GM19395 (cell line): ENCODE measurements around the gene HIPK2.

Experiments
- ATAC-seq: cut with Tn5 transposase; IDR thresholded peaks from one replicate; pipeline ENCODE4 v1.9.1; 2021; ENCODE audit warnings: mild to moderate bottlenecking, moderate library complexity; ENCODE audit not compliant: unreplicated experiment

The HIPK2 gene

DNA sequence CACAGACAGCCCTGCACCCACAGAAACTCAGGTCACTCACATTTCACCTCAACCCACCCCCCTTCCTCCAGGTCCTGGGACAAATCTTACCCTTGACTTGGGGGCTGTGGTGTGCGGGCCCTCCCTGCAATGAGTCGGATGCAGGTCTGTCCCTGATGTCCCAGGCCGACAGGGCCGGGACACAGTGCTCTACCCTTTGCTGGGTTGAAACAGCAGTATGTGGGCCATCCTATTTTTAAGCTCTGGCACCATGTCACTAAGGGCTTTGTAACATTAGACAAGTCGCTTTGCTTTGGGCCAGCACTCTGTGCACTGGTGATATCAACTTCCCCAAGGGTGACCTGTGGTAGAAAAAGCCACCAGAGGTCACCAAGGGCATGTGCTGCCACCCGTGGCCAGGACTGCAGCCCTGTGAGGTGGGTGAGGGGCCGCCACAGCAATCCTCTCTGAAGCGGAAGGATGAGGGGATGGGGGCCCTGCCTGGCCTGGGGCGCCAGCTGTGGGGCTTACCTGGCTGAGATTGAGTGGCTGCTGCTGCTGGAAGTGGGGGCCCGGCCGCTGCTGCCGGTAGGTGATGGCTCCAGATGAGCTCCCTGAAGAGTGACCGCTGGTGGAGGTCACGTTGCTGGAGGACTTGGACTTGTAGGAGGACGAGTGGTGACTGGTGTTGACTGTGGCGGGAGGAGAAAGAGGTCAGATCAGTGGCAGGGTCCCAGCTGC lies 203.0 kb downstream of the HIPK2 start:
- ATAC-seq: no peak

GRCh38 chr7:139573871-139574270 lies 203.9 kb downstream of the HIPK2 start:
- ATAC-seq: no peak

GRCh38 chr7:139572704-139573385 lies 205.0 kb downstream of the HIPK2 start:
- ATAC-seq: no peak

DNA sequence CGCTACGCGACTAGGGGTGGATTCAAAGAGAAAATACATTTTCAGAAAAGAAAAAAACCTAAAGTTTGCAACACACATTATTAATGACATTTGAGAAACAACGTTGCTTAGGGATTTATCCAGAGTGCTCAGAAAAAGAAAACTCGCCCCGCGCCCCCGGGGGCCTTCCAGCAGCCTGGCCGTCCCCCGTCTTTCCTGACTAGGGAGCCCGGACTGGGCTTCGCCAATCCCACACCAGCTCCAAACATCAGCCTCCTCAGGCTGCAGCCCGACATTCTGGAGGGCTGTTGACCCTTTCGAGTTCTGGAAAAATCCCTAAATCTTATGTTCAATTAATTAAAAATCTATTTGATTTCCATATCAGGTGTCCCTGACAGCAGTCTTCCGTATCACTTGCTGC lies 205.7 kb downstream of the HIPK2 start:
- no peak for ATAC-seq

- no peak for ATAC-seq
Observed at GRCh38 chr7:139571651-139572050, 206.1 kb downstream of the HIPK2 start.

DNA sequence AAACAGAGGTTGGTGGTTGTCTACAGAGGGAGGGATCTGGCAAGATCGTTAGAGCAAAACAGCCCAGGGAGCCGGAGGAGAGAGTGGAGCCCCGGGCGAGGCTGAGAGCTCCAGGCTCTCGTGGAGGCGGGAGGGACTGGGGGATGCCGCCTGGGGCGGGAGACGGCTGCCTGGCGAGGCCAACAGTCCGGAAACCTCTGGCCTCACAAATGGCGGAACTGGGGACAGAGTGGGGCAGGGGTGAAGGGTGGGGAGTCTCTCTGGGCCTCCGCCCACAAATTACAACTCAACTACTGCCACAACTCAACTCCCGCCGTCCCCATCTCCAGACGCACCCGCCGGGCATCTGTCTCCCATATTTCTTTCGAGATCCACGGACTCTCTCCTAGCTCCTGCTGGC lies 206.6 kb downstream of the HIPK2 start:
- no peak for ATAC-seq

GRCh38 chr7:139570626-139571025 lies 207.2 kb downstream of the HIPK2 start:
- no peak for ATAC-seq

- ATAC-seq: no peak
Observed at GRCh38 chr7:139570119-139570518, 207.7 kb downstream of the HIPK2 start.

GRCh38 chr7:139568813-139569490 lies 208.8 kb downstream of the HIPK2 start:
- ATAC-seq: no peak

DNA sequence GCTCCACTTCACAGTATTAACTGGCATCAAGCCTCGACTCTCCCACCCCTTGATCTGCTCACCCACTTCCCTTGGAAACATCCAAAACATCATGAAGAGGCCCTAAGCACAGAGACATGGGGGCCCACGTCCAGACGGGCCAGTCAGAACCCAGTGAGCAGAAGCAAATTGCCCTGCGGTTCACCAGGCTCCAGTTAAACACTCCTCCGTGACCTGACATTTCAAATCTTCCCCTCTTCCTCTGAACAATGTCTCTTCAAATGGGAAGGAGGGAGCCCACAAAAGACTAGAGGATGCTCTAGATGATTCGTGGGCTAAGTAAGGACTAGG lies 209.5 kb downstream of the HIPK2 start:
- no peak for ATAC-seq

GRCh38 chr7:139567647-139568345 lies 210.0 kb downstream of the HIPK2 start:
- ATAC-seq: no peak

DNA sequence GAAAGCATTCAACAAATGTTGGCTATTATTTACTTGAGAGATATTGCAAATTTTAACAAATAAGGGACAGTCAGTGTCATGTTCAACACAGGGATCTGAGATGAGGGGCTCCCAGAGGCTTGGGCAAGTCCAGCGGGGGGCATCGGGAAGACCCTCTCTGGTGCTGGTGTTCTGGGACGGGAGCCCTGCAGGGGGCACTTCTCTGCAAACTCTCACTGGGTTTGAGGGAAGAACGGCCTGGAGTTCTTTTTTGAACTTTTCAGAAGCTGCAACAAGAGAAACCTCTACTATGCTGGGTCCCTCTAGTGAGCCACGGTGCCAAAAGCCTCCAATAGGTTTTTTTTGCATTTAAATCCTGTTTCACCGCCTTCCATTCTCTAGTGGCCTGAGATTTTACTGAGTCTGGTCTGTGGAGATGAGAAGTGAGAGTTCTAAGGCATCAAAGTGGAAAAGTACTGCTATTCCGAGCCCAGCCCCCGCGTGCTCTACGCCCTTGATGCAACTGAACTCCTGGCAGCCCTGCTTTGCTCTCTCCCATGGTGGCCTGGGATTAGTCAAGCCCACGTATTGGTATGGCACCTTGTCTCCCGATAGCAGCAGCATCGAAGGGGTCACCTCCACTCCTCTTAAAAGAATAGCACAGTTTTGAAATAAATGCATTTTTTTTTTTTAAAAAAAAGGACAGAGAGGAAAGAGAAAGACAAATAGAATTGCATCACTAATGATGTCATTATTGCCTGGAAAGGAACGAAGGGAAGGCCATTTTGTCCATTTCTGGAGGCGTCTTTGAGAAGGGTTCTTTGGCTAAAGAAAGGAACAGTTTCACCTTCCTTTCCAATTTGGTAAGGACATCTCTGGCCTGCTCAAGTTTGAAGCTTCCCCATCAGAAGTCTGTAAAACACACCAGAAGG lies 210.8 kb downstream of the HIPK2 start:
- ATAC-seq: no peak

DNA sequence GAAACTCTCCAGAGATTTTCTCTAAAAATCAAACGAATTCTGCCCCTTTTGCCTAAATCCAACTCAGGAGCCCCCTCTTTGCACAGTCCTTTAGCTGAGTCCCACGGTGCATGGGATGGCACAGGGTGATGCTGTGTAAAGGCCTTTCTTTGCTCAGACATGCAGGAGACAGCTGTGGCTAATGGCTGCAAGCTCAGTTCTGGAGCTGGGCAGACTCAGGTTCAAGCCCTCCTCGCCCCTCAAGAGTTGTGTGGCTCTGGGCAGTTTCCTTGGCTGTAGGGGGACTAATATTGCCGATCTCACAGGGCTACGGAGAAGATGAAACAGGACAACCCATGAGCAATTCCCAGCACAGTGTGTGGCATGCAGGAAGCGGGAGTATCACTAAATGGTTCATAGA lies 211.7 kb downstream of the HIPK2 start:
- no peak for ATAC-seq

DNA sequence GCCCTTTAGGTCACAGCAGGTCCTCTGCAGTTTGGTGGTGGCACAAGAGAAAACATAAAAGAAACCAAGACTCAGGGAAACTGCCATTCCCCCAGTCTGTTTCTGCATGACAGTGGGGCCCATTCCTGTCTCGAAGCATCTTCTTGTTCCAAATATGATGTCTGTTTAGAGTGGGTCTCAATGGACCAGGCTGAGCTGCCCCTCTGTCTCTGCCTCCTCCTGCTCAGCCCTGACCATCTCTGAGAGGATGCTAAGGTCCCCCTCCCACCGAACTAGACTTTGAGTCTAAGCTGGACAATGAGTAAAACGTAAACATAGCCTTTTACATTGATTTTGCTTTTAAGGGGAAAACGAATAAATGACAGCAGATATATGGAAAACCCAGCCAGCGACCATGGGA lies 213.9 kb downstream of the HIPK2 start:
- no peak for ATAC-seq

DNA sequence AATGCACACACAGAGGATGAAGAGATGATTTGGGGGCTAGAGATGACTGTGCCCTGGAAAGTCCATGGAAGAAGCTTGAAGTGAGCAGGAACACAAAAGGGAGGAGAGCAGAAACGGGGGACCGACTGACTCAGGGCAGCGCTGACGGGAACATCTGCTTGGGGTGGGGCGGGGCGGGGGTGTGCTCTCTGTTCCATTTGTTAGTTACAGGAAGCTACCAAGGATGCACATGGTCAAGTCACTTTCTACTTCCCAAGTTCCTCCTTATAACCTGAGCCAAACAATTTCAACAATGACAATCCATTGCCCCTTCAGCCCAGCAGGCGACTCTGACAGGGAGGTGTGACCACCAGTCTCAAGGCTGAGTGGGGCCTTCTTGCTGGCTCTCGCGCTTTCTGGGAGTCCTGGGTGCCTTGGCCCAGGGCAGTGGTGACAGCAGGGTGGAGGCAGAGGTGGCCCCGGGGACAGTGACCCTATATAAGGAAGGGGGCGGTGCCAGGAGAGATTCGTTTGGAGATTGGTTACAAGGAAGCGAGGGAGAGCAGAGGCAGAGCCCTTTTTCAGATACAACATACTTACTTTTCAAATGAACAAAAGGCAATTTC lies 214.7 kb downstream of the HIPK2 start:
- no peak for ATAC-seq

- no peak for ATAC-seq
Observed at GRCh38 chr7:139562491-139562890, 215.3 kb downstream of the HIPK2 start.

DNA sequence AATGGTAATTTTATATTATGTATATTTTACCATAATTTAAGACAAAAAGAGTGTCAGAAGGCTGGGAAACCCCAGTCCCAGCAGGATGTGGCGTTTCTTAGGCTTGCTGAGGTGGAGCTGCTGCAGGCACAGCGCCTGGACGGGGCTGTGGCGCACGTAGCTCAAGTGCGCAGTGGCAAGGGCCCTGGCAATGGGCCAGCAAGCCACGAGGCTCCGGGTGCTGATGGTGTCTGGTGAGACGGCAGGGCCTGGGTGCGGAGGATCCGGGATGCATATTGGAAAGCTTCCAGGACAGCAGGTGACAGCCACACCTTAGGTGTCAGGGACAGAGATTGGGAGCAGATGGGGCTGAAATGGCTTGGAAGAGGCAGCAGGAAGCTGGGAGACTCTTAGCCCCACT lies 217.1 kb downstream of the HIPK2 start:
- no peak for ATAC-seq

DNA sequence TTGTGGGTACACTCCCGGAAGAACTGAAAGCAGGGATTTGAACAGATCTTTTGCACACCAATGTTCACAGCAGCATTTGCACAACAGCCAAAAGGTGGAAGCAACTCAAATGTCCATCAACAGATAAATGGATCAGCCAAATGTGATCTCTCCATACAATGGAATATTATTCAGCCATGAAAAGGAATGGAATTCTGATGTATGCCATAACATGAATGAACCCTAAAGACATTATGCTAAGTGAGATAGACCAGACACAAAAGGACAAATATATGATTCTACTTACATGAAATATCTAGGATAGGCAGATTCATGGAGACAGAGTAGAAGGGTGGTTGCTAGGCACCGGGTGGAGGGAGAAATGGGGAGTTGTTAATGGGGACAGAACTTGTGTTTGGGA lies 217.6 kb downstream of the HIPK2 start:
- no peak for ATAC-seq

DNA sequence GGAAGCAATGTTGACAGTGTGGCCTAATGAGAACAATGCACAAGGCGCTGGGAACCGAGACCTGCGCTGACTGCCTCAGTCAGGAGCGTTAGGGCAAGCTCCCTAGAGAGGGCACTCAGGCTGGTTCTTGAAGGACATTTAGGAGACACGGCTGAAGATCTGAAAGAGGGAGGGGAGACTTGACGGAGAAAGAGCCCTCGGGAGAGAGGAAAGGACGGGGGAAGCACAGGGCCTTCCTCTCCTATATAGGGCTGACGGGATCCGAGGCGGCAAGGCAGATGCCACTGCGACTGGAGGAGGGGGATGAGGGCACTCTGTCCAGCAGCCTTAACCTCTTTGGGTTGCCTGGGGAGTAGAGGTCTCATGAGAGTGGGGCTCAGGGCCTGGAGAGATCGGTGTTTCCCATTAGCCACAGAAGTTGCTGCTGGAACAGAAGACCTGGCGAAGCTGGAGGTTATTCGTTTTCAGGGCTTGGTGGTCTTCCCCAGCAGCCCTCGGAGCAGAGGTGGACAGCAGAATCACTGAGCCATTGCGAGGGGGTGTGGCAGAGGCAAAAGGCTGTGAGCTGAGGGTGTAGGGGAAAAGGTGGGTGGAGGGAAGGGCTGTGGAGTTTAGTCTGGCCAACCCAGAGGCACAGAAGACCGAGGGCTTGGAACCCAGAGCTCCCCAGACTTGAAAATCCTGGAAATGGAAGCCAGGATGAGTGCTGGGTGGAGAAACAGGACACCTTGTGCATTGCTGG lies 218.3 kb downstream of the HIPK2 start:
- no peak for ATAC-seq
